Kidney epithelial cell (primary cell): ENCODE measurements around the gene CCBE1. TPM values are rescaled to one million over a fixed set of nuclear protein-coding genes. Genes with fewer than 3 reads are reported as not detected.

ENCODE experiments used
- DNase-seq: peaks from one replicate; pipeline ENCODE4 v3.0.0-alpha.2; 2010; ENCODE audit warnings: low read depth
- H3K27me3 ChIP-seq: 2 replicates; pipeline ENCODE4 v1.6.0; 2011; ENCODE audit warnings: low read length; ENCODE audit not compliant: control insufficient read depth, insufficient read depth
- H3K36me3 ChIP-seq: 2 replicates; pipeline ENCODE4 v1.5.1; 2011; ENCODE audit warnings: low read length; ENCODE audit not compliant: control insufficient read depth, insufficient read depth
- H3K4me3 ChIP-seq: 2 replicates; pipeline ENCODE4 v1.5.1; 2011; ENCODE audit warnings: low read depth, mild to moderate bottlenecking, control low read depth, low read length
- CTCF ChIP-seq: IDR thresholded peaks from 2 replicates; pipeline ENCODE4 v1.5.1; 2011; ENCODE audit warnings: mild to moderate bottlenecking, moderate library complexity, low read length, control low read depth, inconsistent platforms; ENCODE audit not compliant: insufficient read depth, poor library complexity, severe bottlenecking
- total RNA-seq: library from RNA; depleted of rRNA; stranded (reverse); fragments of >200 nt; gene quantifications from 2 replicates; pipeline ENCODE4 v1.2.3, GENCODE V29; 2015

CCBE1 gene
- total RNA-seq, 1 donor from 2014 or later = 1.2 TPM

DNA sequence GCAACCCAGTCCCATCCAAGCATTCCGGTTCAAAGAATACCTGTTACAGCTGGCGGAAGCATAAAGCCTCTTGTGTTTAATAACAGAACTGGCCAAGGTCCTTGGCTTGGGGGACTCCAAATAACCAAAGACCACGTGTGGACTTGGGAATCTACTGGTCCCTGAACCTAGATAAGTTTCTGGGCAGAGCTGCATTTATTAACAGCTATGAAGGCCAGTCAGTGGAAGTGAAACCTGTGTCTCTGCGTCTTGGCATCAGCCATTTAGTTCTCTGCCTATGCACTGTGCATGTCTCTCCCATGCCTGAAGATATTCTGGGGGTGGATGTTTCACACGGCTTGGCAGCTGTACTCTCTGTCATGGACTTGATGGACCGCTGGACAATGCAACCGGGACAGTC is 137.7 kb downstream of the CCBE1 start:
- no peak for DNase-seq
- no peak overlapping the region for H3K4me3 ChIP-seq
- TF ChIP-seq CTCF = no peak
- no peaks in the 10 kb centered on the region for H3K27me3 ChIP-seq
- no peaks in the 10 kb centered on the region for H3K36me3 ChIP-seq

DNA sequence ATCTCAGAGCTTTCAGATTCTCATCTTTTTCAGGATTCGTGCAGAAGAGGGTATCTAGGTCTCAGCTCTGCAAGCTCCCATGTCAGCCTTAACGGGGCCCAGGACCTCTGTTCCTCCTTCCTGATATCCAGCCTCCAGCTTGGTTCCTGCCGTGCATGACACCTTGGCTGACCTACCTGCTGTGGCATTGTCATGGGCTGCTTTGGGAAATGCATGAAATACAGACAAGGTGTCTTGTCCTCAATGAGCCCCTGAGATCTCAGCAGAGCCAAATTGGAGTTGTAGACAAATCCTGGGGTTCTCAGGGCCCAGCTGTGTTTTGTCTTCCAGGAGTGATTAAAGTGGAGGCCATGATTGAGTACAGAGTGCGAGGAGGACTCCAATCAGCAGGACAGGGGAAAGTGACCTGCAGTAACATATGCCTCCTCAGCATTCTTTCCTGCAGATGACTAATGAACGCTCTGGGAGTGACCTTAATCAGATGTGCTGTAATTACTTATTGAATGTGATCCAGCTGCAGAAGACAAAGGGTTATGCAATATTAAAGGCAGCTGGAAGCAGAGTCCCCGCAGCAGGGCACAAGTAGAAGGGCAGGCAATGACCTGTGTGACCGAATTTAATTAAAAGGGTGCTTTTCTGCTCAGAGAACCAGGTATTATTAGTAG is 141.1 kb downstream of the CCBE1 start:
- DNase-seq = no peak
- no peak for TF ChIP-seq CTCF
- Histone ChIP-seq H3K4me3 (no peak overlapping the region), H3K36me3 (no peaks in the 10 kb centered on the region), H3K27me3 (no peaks in the 10 kb centered on the region)

GRCh38 chr18:59554796-59555335 is 142.4 kb downstream of the CCBE1 start:
- Histone ChIP-seq H3K27me3 (no peaks in the 10 kb centered on the region), H3K36me3 (no peaks in the 10 kb centered on the region), H3K4me3 (no peak overlapping the region)
- no peak for TF ChIP-seq CTCF
- DNase-seq = no peak

DNA sequence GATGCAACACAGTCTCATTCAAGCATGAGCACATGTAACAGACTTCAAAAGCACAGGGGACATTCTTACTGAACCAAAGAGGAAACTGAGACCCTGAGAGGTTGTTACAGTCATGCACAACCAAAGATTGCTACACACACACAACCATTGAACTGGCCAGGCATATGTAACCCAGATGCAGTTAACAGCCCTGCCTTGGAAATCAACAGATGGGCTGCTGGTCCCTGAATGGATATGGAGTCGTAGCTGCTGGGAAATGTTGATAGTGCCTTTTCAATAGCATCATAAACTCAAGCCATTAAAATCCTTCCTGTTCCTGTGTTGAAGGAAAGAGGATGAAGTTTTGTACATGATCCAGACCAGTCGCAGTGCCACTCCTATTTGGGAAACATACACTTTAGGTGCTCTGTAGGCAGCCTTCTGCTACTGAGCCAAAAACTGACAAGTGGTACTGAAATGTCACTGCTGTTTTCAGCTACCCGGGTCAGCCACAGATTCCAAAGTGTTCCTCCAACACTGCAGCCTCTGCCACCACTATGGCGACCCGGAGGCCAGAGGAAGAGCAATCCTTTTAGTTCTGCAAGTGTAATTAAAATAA is 143.9 kb downstream of the CCBE1 start:
- no peak for DNase-seq
- no peak for TF ChIP-seq CTCF
- Histone ChIP-seq H3K36me3 (no peaks in the 10 kb centered on the region), H3K4me3 (no peak overlapping the region), H3K27me3 (no peaks in the 10 kb centered on the region)

- no peaks in the 10 kb centered on the region for H3K36me3 ChIP-seq
- H3K4me3 ChIP-seq = no peak overlapping the region
- H3K27me3 ChIP-seq = no peaks in the 10 kb centered on the region
- no peak for DNase-seq
- TF ChIP-seq CTCF = no peak
These were observed 145.2 kb downstream of the CCBE1 start for GRCh38 chr18:59551902-59552635.
